C4-2B (cell line): ENCODE results near the gene MAN1A1.

Source experiments
- ZFX ChIP-seq: fragments of 450-650 bp; IDR thresholded peaks from 2 replicates; pipeline ENCODE4 v1.6.1; 2017
- TF ChIP-seq, protein P1 (sequence below): fragments of 450-650 bp; conservative IDR thresholded peaks from 2 replicates; pipeline ENCODE4 v1.5.1; 2017; ENCODE audit warnings: mild to moderate bottlenecking

DNA sequence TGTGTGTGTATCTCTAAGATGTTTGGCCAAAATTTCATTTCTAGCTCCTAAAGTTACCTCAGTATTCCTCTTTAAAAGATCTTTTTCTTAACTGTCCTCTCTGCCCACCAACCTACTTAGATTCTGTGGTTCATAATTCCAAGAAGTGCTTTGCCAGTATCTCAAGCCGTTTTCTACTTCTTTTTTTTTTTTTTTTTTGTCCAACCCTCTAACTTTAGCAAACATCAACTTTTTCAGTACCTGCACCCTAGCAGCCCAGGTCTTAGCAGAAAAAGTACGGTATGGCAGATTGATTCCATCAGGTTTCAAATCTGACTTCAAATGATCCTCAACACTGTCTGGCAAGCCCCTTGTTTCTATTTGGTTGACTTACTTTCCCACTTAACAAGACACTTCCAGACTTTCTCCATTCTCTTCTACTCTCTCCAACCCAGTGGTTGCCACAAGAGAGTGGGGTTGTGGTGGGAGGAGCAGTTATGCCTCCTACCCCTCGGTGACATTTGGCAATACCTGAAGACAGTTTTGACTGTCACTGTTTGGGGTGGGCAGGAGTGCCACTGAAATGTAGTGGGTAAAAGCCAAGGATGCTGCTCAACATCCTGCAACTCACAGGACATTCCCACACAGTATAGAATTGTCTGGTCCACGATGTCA, 10.8 kb upstream of the MAN1A1 start:
- TF ChIP-seq, protein P1, sequence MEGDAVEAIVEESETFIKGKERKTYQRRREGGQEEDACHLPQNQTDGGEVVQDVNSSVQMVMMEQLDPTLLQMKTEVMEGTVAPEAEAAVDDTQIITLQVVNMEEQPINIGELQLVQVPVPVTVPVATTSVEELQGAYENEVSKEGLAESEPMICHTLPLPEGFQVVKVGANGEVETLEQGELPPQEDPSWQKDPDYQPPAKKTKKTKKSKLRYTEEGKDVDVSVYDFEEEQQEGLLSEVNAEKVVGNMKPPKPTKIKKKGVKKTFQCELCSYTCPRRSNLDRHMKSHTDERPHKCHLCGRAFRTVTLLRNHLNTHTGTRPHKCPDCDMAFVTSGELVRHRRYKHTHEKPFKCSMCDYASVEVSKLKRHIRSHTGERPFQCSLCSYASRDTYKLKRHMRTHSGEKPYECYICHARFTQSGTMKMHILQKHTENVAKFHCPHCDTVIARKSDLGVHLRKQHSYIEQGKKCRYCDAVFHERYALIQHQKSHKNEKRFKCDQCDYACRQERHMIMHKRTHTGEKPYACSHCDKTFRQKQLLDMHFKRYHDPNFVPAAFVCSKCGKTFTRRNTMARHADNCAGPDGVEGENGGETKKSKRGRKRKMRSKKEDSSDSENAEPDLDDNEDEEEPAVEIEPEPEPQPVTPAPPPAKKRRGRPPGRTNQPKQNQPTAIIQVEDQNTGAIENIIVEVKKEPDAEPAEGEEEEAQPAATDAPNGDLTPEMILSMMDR = no peak
- no peak for TF ChIP-seq ZFX
